Caco-2 (cell line): ENCODE measurements around the gene XRCC3. TPM values are rescaled to one million over a fixed set of nuclear protein-coding genes. Genes with fewer than 3 reads are reported as not detected.

ENCODE experiments used
- BruUV-seq: library from RNA; stranded (reverse); fragments of 400-500 nt; replicated peaks from 2 replicates; lab custom pipeline; 2021; lab: Mats Ljungman, UMichigan
- CTCF ChIA-PET: fragments of 300-600 bp; sonication (Branson Sonifier 250); formaldehyde crosslinking; loops from one replicate; lab custom pipeline; 2022; ENCODE audit warnings: antibody characterized with exemption; lab: Charles Lee
- POLR2A ChIA-PET: fragments of 300-600 bp; sonication (Branson Sonifier 250); formaldehyde crosslinking; loops from one replicate; lab custom pipeline; 2022; ENCODE audit warnings: antibody characterized with exemption; lab: Charles Lee
- DNase-seq, 2 experiments: peaks; one replicate each; pipeline versions ENCODE4 v3.0.0 to v3.0.0-alpha.2; 2020 to 2022
- H3K27me3 ChIP-seq: replicated peaks from 2 replicates; pipeline ENCODE4 v1.6.0; 2011; ENCODE audit warnings: low read length; ENCODE audit not compliant: control insufficient read depth, insufficient read depth
- H3K36me3 ChIP-seq: 2 replicates; pipeline ENCODE4 v1.5.1; 2011; ENCODE audit warnings: low read length; ENCODE audit not compliant: control insufficient read depth, insufficient read depth
- H3K4me1 ChIP-seq: fragments of 250-450 bp; sonication (Bioruptor Pico); 2 replicates; pipeline ENCODE4 v1.5.1; 2020; ENCODE audit warnings: mild to moderate bottlenecking
- H3K4me3 ChIP-seq: 2 replicates; pipeline ENCODE4 v1.5.1; 2011; ENCODE audit warnings: low read depth, mild to moderate bottlenecking, control low read depth, low read length
- H3K9me3 ChIP-seq: fragments of 250-450 bp; sonication (Bioruptor Pico); 2 replicates; pipeline ENCODE4 v1.5.1; 2020; ENCODE audit warnings: mild to moderate bottlenecking, moderate library complexity
- H3K27ac Mint-ChIP-seq: one replicate; pipeline ENCODE4 v1.8.0; 2022; ENCODE audit warnings: mixed read lengths; ENCODE audit not compliant: unreplicated experiment
- H3K27me3 Mint-ChIP-seq: one replicate; pipeline ENCODE4 v1.8.0; 2022; ENCODE audit warnings: mixed read lengths; ENCODE audit not compliant: insufficient read depth, unreplicated experiment
- H3K36me3 Mint-ChIP-seq: one replicate; pipeline ENCODE4 v1.8.0; 2022; ENCODE audit warnings: mild to moderate bottlenecking, mixed read lengths; ENCODE audit not compliant: insufficient read depth, unreplicated experiment
- H3K4me1 Mint-ChIP-seq: one replicate; pipeline ENCODE4 v1.8.0; 2022; ENCODE audit warnings: low read depth, mixed read lengths; ENCODE audit not compliant: unreplicated experiment
- H3K4me3 Mint-ChIP-seq: one replicate; pipeline ENCODE4 v1.8.0; 2022; ENCODE audit warnings: mild to moderate bottlenecking, moderate library complexity, mixed read lengths; ENCODE audit not compliant: unreplicated experiment
- H3K9me3 Mint-ChIP-seq: one replicate; pipeline ENCODE4 v1.8.0; 2022; ENCODE audit warnings: mixed read lengths; ENCODE audit not compliant: unreplicated experiment
- intact Hi-C: fragments of 100-400 bp; cut with micrococcal nuclease; formaldehyde crosslinking; loops from one replicate; pipeline ENCODE4 v1.10.0; 2022; ENCODE audit not compliant: unreplicated experiment
- total RNA-seq: library from RNA; stranded (reverse); gene quantifications from 2 replicates; pipeline ENCODE4 v1.2.3, GENCODE V29; 2022
- TF ChIP-seq, protein P1 (sequence below), 2 experiments: fragments of 200-600 bp in 1 of 2; IDR thresholded peaks; 1 replicate in 1 of 2; 2 replicates in 1 of 2; pipeline versions ENCODE4 v1.5.1 to v1.8.0; 2011 to 2022; ENCODE audit warnings: antibody characterized with exemption in 1 of 2, control low read depth in 1 of 2, inconsistent platforms in 1 of 2, low read depth in 1 of 2, low read length in 1 of 2, mild to moderate bottlenecking in 1 of 2, moderate library complexity in 1 of 2; ENCODE audit not compliant: insufficient read depth in 1 of 2, severe bottlenecking in 1 of 2, unreplicated experiment in 1 of 2

Gene XRCC3
- total RNA-seq, 1 experiment from 2014 or later: 44.0 TPM

DNA sequence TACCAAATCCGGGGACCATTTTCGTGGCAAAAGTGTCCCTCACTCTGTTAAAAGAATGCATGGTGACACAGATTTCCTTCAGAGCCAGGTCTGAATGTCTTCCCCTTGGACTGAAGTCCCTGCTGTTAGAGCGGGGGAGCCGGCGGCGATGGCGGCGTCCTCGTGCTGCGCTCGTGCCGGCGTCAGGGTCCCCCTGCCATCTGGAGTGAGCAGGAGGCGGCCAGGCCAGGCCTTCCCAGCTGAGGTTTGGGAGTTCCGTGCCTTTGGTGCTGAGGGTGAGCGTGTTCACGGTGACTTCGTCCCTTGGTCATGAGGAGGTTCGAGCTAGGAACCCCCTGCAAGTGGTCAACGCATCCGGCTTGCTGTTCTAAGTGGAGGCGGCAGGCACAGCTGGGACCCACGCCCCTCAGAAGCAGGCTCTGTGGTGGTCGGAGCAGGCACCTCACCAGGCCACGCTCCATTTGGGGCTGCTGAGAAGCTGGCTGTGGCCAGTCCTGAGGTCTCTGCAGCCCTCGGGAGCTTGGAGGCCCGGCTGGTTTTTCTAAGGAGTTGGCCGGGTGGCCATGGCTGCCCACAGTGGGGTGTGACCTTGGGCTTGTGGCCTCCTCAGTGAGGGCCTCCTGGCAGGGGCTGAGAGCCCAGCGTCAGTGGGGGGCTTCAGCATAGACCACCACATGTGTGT lies 9.9 kb upstream of the XRCC3 start:
- DNase-seq: no peak
- H3K36me3 Mint-ChIP-seq: peaks cover 18% of the 10 kb centered on the region
- Histone ChIP-seq H3K4me1 (no peaks in the 10 kb centered on the region), H3K9me3 (no peaks in the 10 kb centered on the region), H3K4me3 (no peak overlapping the region), H3K27me3 (no peaks in the 10 kb centered on the region), H3K36me3 (peaks cover 3% of the 10 kb centered on the region; the same call in 1 of the 2 replicates)
- H3K9me3 Mint-ChIP-seq: no peaks in the 10 kb centered on the region
- no peaks in the 10 kb centered on the region for H3K4me1 Mint-ChIP-seq
- H3K27me3 Mint-ChIP-seq: no peaks in the 10 kb centered on the region
- H3K4me3 Mint-ChIP-seq: no peak overlapping the region
- intact Hi-C loops: no loop called here
- TF ChIP-seq, protein P1, sequence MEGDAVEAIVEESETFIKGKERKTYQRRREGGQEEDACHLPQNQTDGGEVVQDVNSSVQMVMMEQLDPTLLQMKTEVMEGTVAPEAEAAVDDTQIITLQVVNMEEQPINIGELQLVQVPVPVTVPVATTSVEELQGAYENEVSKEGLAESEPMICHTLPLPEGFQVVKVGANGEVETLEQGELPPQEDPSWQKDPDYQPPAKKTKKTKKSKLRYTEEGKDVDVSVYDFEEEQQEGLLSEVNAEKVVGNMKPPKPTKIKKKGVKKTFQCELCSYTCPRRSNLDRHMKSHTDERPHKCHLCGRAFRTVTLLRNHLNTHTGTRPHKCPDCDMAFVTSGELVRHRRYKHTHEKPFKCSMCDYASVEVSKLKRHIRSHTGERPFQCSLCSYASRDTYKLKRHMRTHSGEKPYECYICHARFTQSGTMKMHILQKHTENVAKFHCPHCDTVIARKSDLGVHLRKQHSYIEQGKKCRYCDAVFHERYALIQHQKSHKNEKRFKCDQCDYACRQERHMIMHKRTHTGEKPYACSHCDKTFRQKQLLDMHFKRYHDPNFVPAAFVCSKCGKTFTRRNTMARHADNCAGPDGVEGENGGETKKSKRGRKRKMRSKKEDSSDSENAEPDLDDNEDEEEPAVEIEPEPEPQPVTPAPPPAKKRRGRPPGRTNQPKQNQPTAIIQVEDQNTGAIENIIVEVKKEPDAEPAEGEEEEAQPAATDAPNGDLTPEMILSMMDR (IDR thresholded peaks at IDR 0.05; ENCODE audit: insufficient read depth in 1 of 2, low read depth in 1 of 2, low read length in 1 of 2, severe bottlenecking in 1 of 2, unreplicated experiment in 1 of 2): no peak
- CTCF ChIA-PET: no interaction called here
- no TSS peak for BruUV-seq
- no peak overlapping the region for H3K27ac Mint-ChIP-seq
- POLR2A ChIA-PET: no interaction called here

DNA sequence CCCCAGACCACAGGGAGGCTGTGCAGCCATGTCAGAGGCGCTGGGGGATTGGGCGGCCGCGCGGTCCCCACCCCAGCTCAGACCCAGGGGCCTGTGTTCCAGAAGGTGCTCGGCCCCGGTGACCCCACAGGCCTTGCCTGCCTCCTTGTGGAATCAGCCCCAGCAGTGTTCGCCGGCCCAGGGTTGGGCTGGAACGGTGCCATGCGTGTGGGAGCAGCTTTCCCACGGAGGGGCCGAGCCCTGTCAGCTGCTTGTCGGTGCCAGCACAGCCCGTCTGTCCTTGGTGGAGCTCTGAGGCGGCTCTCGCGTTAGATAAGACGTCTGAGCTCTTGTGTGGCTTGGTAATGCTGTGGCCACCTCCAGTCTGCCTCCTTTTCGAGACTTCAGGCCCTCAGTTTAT lies 8.9 kb upstream of the XRCC3 start:
- TF ChIP-seq, protein P1 (IDR thresholded peaks at IDR 0.05; ENCODE audit: insufficient read depth in 1 of 2, low read depth in 1 of 2, low read length in 1 of 2, severe bottlenecking in 1 of 2, unreplicated experiment in 1 of 2): no peak
- no peak for DNase-seq
- POLR2A ChIA-PET: no interaction called here
- H3K4me3 Mint-ChIP-seq: no peak overlapping the region
- no peaks in the 10 kb centered on the region for H3K4me1 Mint-ChIP-seq
- Histone ChIP-seq H3K36me3 (peaks cover 3% of the 10 kb centered on the region; the same call in 1 of the 2 replicates), H3K4me1 (no peaks in the 10 kb centered on the region), H3K4me3 (no peak overlapping the region), H3K9me3 (no peaks in the 10 kb centered on the region), H3K27me3 (no peaks in the 10 kb centered on the region)
- H3K36me3 Mint-ChIP-seq: peaks cover 16% of the 10 kb centered on the region
- intact Hi-C loops: no loop called here
- no peak overlapping the region for H3K27ac Mint-ChIP-seq
- no TSS peak for BruUV-seq
- no peaks in the 10 kb centered on the region for H3K27me3 Mint-ChIP-seq
- CTCF ChIA-PET: no interaction called here
- H3K9me3 Mint-ChIP-seq: no peaks in the 10 kb centered on the region

DNA sequence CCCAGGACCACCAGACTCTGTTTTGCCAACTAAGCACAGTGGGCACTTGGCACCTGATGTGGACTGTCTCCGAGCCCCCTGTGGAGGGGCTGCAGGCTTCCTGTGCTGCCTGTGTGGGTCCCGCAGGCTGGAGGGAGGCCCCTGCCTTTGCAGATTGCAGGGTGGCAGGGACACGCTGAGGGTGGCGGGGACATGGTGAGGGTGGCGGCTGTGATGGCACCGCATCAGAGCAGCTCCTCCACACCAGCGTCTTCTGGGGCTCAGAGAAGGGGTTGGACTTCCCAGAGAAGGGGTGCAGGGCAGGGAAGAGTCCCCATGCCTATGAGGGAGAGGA lies 8.5 kb upstream of the XRCC3 start:
- Histone ChIP-seq H3K9me3 (no peaks in the 10 kb centered on the region), H3K27me3 (no peaks in the 10 kb centered on the region), H3K36me3 (peaks cover 3% of the 10 kb centered on the region; the same call in 1 of the 2 replicates), H3K4me3 (no peak overlapping the region), H3K4me1 (no peaks in the 10 kb centered on the region)
- Mint-ChIP-seq H3K36me3 (peaks cover 12% of the 10 kb centered on the region), H3K9me3 (no peaks in the 10 kb centered on the region), H3K27ac (no peak overlapping the region), H3K4me3 (no peak overlapping the region), H3K27me3 (no peaks in the 10 kb centered on the region), H3K4me1 (no peaks in the 10 kb centered on the region)
- intact Hi-C loops: no loop called here
- no TSS peak for BruUV-seq
- TF ChIP-seq, protein P1 (IDR thresholded peaks at IDR 0.05; ENCODE audit: insufficient read depth in 1 of 2, low read depth in 1 of 2, low read length in 1 of 2, severe bottlenecking in 1 of 2, unreplicated experiment in 1 of 2): no peak
- DNase-seq: no peak
- CTCF ChIA-PET: no interaction called here
- POLR2A ChIA-PET: no interaction called here
